ENCODE measurements around the gene MAS1. TPM values are rescaled to one million over a fixed set of nuclear protein-coding genes. Genes with fewer than 3 reads are reported as not detected.
A peak's percentile ranks its signal among the peaks of the same experiment; 100 is the strongest.
"Not testable (repeated sequence)": the region's sequence is repeated elsewhere in the genome, so short reads cannot be mapped to it uniquely, and the experiment has no call there.

The MAS1 gene
- polyA plus RNA-seq, 1 experiment = not detected

GRCh38 chr6:159916752-159917151 is 26.0 kb downstream of the MAS1 start:
- H3K4me3 ChIP-seq (ENCODE audit: low read depth, low read length) = no peak overlapping the region
- TF ChIP-seq CTCF (IDR thresholded peaks at IDR 0.05; ENCODE audit: low read depth, low read length) = no peak
- H3K9me3 ChIP-seq (ENCODE audit: control insufficient read depth, insufficient read depth, low read length) = no peaks in the 10 kb centered on the region
- DNase-seq (ENCODE audit: low read depth, low spot score) = no peak
- ChIA-PET CTCF (no interaction called here), POLR2A (no interaction called here)
- peaks cover 12% of the 10 kb centered on the region for H3K27me3 ChIP-seq (ENCODE audit: control insufficient read depth, insufficient read depth, low read length)
- no peak overlapping the region for H3K27ac ChIP-seq (ENCODE audit: low read depth, low read length)

GRCh38 chr6:159919011-159919511 is 28.3 kb downstream of the MAS1 start:
- Histone ChIP-seq H3K9me3 (ENCODE audit: control insufficient read depth, insufficient read depth, low read length) (no peaks in the 10 kb centered on the region), H3K27me3 (ENCODE audit: control insufficient read depth, insufficient read depth, low read length) (peaks cover 4% of the 10 kb centered on the region), H3K27ac (ENCODE audit: low read depth, low read length) (peak overlapping the region; percentile 11), H3K4me3 (ENCODE audit: low read depth, low read length) (no peak overlapping the region)
- POLR2A ChIA-PET = no interaction called here
- TF ChIP-seq CTCF (IDR thresholded peaks at IDR 0.05; ENCODE audit: low read depth, low read length) = no peak
- CTCF ChIA-PET = no interaction called here
- no peak for DNase-seq (ENCODE audit: low read depth, low spot score)

GRCh38 chr6:159919800-159920199 is 29.0 kb downstream of the MAS1 start:
- H3K27ac ChIP-seq (ENCODE audit: low read depth, low read length) = no peak overlapping the region
- TF ChIP-seq CTCF (IDR thresholded peaks at IDR 0.05; ENCODE audit: low read depth, low read length) = no peak
- CTCF ChIA-PET = no interaction called here

GRCh38 chr6:159924150-159924549 is 33.4 kb downstream of the MAS1 start:
- H3K4me3 ChIP-seq (ENCODE audit: low read depth, low read length); CTCF ChIA-PET; H3K27ac ChIP-seq (ENCODE audit: low read depth, low read length); H3K9me3 ChIP-seq (ENCODE audit: control insufficient read depth, insufficient read depth, low read length); DNase-seq (ENCODE audit: low read depth, low spot score); H3K27me3 ChIP-seq (ENCODE audit: control insufficient read depth, insufficient read depth, low read length); POLR2A ChIA-PET: not testable (repeated sequence)

More at GRCh38 chr6:159919800-159920199, 29.0 kb downstream of the MAS1 start:
- DNase-seq (ENCODE audit: low read depth, low spot score) = no peak
- H3K4me3 ChIP-seq (ENCODE audit: low read depth, low read length) = no peak overlapping the region
- H3K27me3 ChIP-seq (ENCODE audit: control insufficient read depth, insufficient read depth, low read length) = peaks cover 3% of the 10 kb centered on the region
- POLR2A ChIA-PET = no interaction called here
- no peaks in the 10 kb centered on the region for H3K9me3 ChIP-seq (ENCODE audit: control insufficient read depth, insufficient read depth, low read length)

GRCh38 chr6:159926542-159927203 is 35.9 kb downstream of the MAS1 start:
- Histone ChIP-seq H3K9me3 (ENCODE audit: control insufficient read depth, insufficient read depth, low read length) (no peaks in the 10 kb centered on the region), H3K27me3 (ENCODE audit: control insufficient read depth, insufficient read depth, low read length) (peaks cover 3% of the 10 kb centered on the region), H3K27ac (ENCODE audit: low read depth, low read length) (no peak overlapping the region), H3K4me3 (ENCODE audit: low read depth, low read length) (no peak overlapping the region)
- CTCF ChIA-PET = no interaction called here
- POLR2A ChIA-PET = no interaction called here
- DNase-seq (ENCODE audit: low read depth, low spot score) = no peak
- TF ChIP-seq CTCF (IDR thresholded peaks at IDR 0.05; ENCODE audit: low read depth, low read length) = no peak
